Mesenchymal stem cell (in vitro differentiated cells and primary cell): ENCODE data around the gene SRP19.

ENCODE experiments used
- DNase-seq: peaks from one replicate; pipeline ENCODE4 v3.0.0-alpha.2; 2013
- H2AFZ ChIP-seq: one replicate; pipeline ENCODE4 v1.6.1; 2013; ENCODE audit warnings: low read depth, mild to moderate bottlenecking, control low read depth, inconsistent platforms, low read length, moderate library complexity
- H2AK5ac ChIP-seq: 2 replicates; pipeline ENCODE4 v1.6.1; 2013; ENCODE audit warnings: low read length, moderate library complexity, mild to moderate bottlenecking, inconsistent platforms; ENCODE audit not compliant: severe bottlenecking
- H2BK120ac ChIP-seq: one replicate; pipeline ENCODE4 v1.6.1; 2013; ENCODE audit warnings: low read depth, mild to moderate bottlenecking, inconsistent platforms, low read length, moderate library complexity
- H2BK12ac ChIP-seq, 2 experiments: one replicate each; pipeline ENCODE4 v1.6.1; 2013; ENCODE audit warnings: inconsistent platforms in 2 of 2, low read length in 2 of 2, mild to moderate bottlenecking in 2 of 2, moderate library complexity in 2 of 2, control low read depth in 1 of 2
- H2BK15ac ChIP-seq: one replicate; pipeline ENCODE4 v1.6.1; 2013; ENCODE audit warnings: mild to moderate bottlenecking, low read depth, inconsistent platforms; ENCODE audit not compliant: poor library complexity, severe bottlenecking
- H2BK5ac ChIP-seq: 2 replicates; pipeline ENCODE4 v1.6.1; 2013; ENCODE audit warnings: low read depth, mild to moderate bottlenecking, low read length, control low read depth, inconsistent platforms; ENCODE audit not compliant: poor library complexity, severe bottlenecking
- H3K14ac ChIP-seq, 2 experiments: one replicate each; pipeline ENCODE4 v1.6.1; 2013; ENCODE audit warnings: inconsistent platforms in 2 of 2, low read length in 2 of 2, control low read depth in 1 of 2, mild to moderate bottlenecking in 1 of 2, moderate library complexity in 1 of 2
- H3K18ac ChIP-seq, 2 experiments: one replicate each; pipeline ENCODE4 v1.6.1; 2013; ENCODE audit warnings: inconsistent platforms in 2 of 2, low read length in 2 of 2, control low read depth in 1 of 2, low read depth in 1 of 2, mild to moderate bottlenecking in 1 of 2
- H3K23ac ChIP-seq, 2 experiments: one replicate each; pipeline ENCODE4 v1.6.1; 2013; ENCODE audit warnings: inconsistent platforms in 2 of 2, low read length in 2 of 2, mild to moderate bottlenecking in 2 of 2, moderate library complexity in 2 of 2, control low read depth in 1 of 2
- H3K27ac ChIP-seq: 2 replicates; pipeline ENCODE4 v1.5.1; 2013; ENCODE audit warnings: mild to moderate bottlenecking, moderate library complexity, low read length, control low read depth, inconsistent platforms; ENCODE audit not compliant: poor library complexity, severe bottlenecking
- H3K27me3 ChIP-seq, 2 experiments: 2 replicates each; pipeline versions ENCODE4 v1.6.1 to v1.7.0; 2013; ENCODE audit warnings: low read length in 2 of 2, mild to moderate bottlenecking in 2 of 2, moderate library complexity in 2 of 2, control low read depth in 1 of 2, inconsistent platforms in 1 of 2; ENCODE audit not compliant: control insufficient read depth in 1 of 2, insufficient read depth in 1 of 2
- H3K36me3 ChIP-seq, 2 experiments: 2 replicates each; pipeline versions ENCODE4 v1.6.1 to v1.7.0; 2013; ENCODE audit warnings: low read length in 2 of 2, control low read depth in 1 of 2, inconsistent platforms in 1 of 2, low read depth in 1 of 2, mild to moderate bottlenecking in 1 of 2; ENCODE audit not compliant: insufficient read depth in 2 of 2, control insufficient read depth in 1 of 2
- H3K4ac ChIP-seq, 2 experiments: one replicate each; pipeline ENCODE4 v1.6.1; 2013; ENCODE audit warnings: inconsistent platforms in 2 of 2, low read length in 2 of 2, mild to moderate bottlenecking in 2 of 2, moderate library complexity in 2 of 2, control low read depth in 1 of 2, low read depth in 1 of 2
- H3K4me1 ChIP-seq: 2 replicates; pipeline ENCODE4 v1.6.1; 2013; ENCODE audit warnings: low read depth, low read length, control low read depth; ENCODE audit not compliant: control insufficient read depth, insufficient read depth
- H3K4me2 ChIP-seq: 2 replicates; pipeline ENCODE4 v1.6.1; 2013; ENCODE audit warnings: low read length, mild to moderate bottlenecking, inconsistent platforms; ENCODE audit not compliant: poor library complexity, severe bottlenecking
- H3K4me3 ChIP-seq, 2 experiments: 2 replicates each; pipeline versions ENCODE4 v1.5.1 to v1.7.0; 2013; ENCODE audit warnings: low read length in 2 of 2, mild to moderate bottlenecking in 2 of 2, control low read depth in 1 of 2, low read depth in 1 of 2; ENCODE audit not compliant: insufficient read depth in 1 of 2
- H3K79me1 ChIP-seq: replicated peaks from 2 replicates; pipeline ENCODE4 v1.6.1; 2013; ENCODE audit warnings: mild to moderate bottlenecking, control low read depth, low read length, inconsistent platforms; ENCODE audit not compliant: poor library complexity, severe bottlenecking
- H3K9ac ChIP-seq: 2 replicates; pipeline ENCODE4 v1.7.0; 2013; ENCODE audit warnings: mild to moderate bottlenecking, low read length, moderate library complexity
- H3K9me3 ChIP-seq: 2 replicates; pipeline ENCODE4 v1.7.0; 2013; ENCODE audit warnings: mild to moderate bottlenecking, low read length; ENCODE audit not compliant: control insufficient read depth
- H4K8ac ChIP-seq: one replicate; pipeline ENCODE4 v1.6.1; 2013; ENCODE audit warnings: inconsistent platforms, mild to moderate bottlenecking, low read length, moderate library complexity
- H4K91ac ChIP-seq: one replicate; pipeline ENCODE4 v1.6.1; 2013; ENCODE audit warnings: mild to moderate bottlenecking, low read length, inconsistent platforms
- WGBS: methylation state at CpG from one replicate; pipeline ENCODE4 v1.1.7; 2013; ENCODE audit warnings: mixed read lengths; 5-methylcytosine and 5-hydroxymethylcytosine counted together

Gene SRP19

DNA sequence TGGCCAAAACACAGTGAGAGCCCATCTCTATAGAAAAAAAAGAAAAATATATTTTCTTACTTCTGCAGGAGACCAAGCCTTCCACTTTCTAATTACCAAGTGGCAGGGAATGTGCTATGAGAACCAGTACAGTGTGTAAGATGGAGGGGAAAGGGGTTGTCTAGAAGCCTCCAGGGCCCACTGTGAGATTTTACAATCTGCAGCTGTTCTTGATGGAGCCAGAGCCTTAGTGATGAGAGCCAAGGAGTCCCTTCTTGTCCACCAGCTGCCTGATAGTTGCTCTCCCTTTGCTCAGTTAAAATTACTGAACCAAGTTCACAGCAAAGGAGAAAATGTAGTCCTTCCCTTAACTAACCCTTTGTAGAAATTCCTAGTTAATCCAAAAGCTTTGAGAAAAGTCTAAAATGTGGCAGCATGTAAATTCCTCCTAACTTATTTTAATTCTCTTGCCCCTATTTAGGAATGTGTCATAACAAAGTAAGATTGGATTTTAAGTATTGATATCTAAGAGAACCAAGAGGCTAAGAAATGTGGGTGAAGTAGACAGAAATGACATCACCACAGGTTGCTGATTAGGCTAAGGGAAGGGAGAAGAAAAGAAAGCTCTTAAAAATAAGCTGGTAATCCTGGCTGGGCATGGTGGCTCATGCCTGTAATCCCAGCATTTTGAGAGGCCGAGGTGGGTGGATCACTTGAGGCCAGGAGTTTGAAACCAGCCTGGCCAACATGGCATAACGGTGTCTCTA is 19.3 kb downstream of the SRP19 start:
- H3K9ac ChIP-seq: no peak overlapping the region
- no peak overlapping the region for H4K91ac ChIP-seq
- WGBS: 100% methylated on average over 2 of the region's 2 CpGs
- no peak overlapping the region for H3K4me2 ChIP-seq
- H3K27ac ChIP-seq: peak overlapping the region; percentile 27
- no peak overlapping the region for H2AFZ ChIP-seq
- H3K36me3 ChIP-seq: peaks cover 18 to 93% of the 10 kb centered on the region in 2 experiments
- H2AK5ac ChIP-seq: no peak overlapping the region
- no peak overlapping the region for H3K23ac ChIP-seq
- H2BK15ac ChIP-seq: no peak overlapping the region
- H3K14ac ChIP-seq: no peak overlapping the region
- no peak for DNase-seq
- no peaks in the 10 kb centered on the region for H3K9me3 ChIP-seq
- peaks cover 21% of the 10 kb centered on the region for H3K79me1 ChIP-seq
- H3K4me3 ChIP-seq: no peak overlapping the region
- no peak overlapping the region for H3K4ac ChIP-seq
- no peak overlapping the region for H2BK5ac ChIP-seq
- H2BK120ac ChIP-seq: no peak overlapping the region
- H2BK12ac ChIP-seq: no peak overlapping the region
- H4K8ac ChIP-seq: no peak overlapping the region
- no peaks in the 10 kb centered on the region for H3K4me1 ChIP-seq
- no peaks in the 10 kb centered on the region for H3K27me3 ChIP-seq
- no peak overlapping the region for H3K18ac ChIP-seq

DNA sequence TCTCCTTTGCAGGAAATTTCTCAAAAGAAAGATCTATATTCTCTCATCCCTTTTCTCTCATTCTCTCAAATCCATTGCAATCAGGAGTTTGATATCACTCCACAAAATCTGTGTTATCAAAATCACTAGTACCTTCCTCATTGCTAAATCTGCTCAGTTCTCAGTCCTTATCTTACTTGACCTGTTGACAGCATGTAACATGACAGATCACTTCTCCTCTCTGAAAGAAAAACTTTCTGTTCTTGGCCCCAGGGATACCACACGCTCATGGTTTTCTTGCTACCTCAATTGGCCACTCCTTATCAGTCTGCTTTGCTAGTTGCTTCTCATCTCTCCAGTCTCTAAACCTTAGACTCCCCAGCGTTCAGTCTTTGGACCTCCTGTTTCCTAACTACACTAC is 22.1 kb downstream of the SRP19 start:
- H2BK12ac ChIP-seq: no peak overlapping the region
- DNase-seq: no peak
- no peak overlapping the region for H2AFZ ChIP-seq
- no peak overlapping the region for H4K8ac ChIP-seq
- no peak overlapping the region for H3K9ac ChIP-seq
- no peak overlapping the region for H3K27ac ChIP-seq
- WGBS: 88% methylated on average over 2 of the region's 2 CpGs
- no peak overlapping the region for H2BK15ac ChIP-seq
- no peak overlapping the region for H3K4me2 ChIP-seq
- no peak overlapping the region for H3K14ac ChIP-seq
- H2AK5ac ChIP-seq: no peak overlapping the region
- no peak overlapping the region for H3K18ac ChIP-seq
- H3K4ac ChIP-seq: no peak overlapping the region
- H3K9me3 ChIP-seq: no peaks in the 10 kb centered on the region
- H4K91ac ChIP-seq: no peak overlapping the region
- no peak overlapping the region for H3K4me3 ChIP-seq
- H3K23ac ChIP-seq: no peak overlapping the region
- no peaks in the 10 kb centered on the region for H3K27me3 ChIP-seq
- H3K79me1 ChIP-seq: peaks cover 27% of the 10 kb centered on the region
- H2BK120ac ChIP-seq: no peak overlapping the region
- H3K36me3 ChIP-seq: peaks cover 23 to 92% of the 10 kb centered on the region in 2 experiments
- H3K4me1 ChIP-seq: no peaks in the 10 kb centered on the region
- no peak overlapping the region for H2BK5ac ChIP-seq

- no peak overlapping the region for H3K4ac ChIP-seq
- H2BK120ac ChIP-seq: no peak overlapping the region
- DNase-seq: no peak
- H3K79me1 ChIP-seq: peaks cover 36% of the 10 kb centered on the region
- H3K4me2 ChIP-seq: no peak overlapping the region
- H2BK5ac ChIP-seq: no peak overlapping the region
- no peak overlapping the region for H3K27ac ChIP-seq
- no peak overlapping the region for H3K9ac ChIP-seq
- no peak overlapping the region for H4K91ac ChIP-seq
- H3K14ac ChIP-seq: no peak overlapping the region
- no peaks in the 10 kb centered on the region for H3K4me1 ChIP-seq
- no peak overlapping the region for H3K4me3 ChIP-seq
- WGBS: 95% methylated on average over 3 of the region's 3 CpGs
- H2AK5ac ChIP-seq: no peak overlapping the region
- no peak overlapping the region for H2BK12ac ChIP-seq
- H3K18ac ChIP-seq: no peak overlapping the region
- H3K9me3 ChIP-seq: no peaks in the 10 kb centered on the region
- peaks cover 28 to 91% of the 10 kb centered on the region in 2 experiments for H3K36me3 ChIP-seq
- no peak overlapping the region for H2BK15ac ChIP-seq
- H3K23ac ChIP-seq: no peak overlapping the region
- H4K8ac ChIP-seq: peak overlapping the region; percentile 45
- no peak overlapping the region for H2AFZ ChIP-seq
- no peaks in the 10 kb centered on the region for H3K27me3 ChIP-seq
Observed at GRCh38 chr5:112885001-112885400, 23.9 kb downstream of the SRP19 start.

DNA sequence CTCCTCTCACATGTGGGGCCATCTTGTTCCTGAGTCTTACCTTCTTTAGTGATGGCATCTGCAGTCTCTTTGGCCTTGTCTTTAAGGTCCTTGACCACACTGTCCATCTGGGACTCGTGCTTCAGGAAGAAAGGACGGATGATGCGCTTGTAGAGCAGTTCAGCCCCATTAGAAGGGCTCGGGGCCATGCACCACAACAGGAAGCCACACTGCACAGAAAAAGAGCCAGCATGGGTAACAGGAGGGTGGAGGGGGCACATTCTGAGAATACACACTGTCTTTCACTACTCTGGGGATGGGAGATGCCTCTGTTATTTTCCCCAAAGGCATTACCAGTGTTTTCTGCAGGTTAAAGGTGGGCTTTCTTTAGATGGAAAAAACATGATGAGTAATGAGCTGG is 25.9 kb downstream of the SRP19 start:
- H3K36me3 ChIP-seq: peaks cover 25 to 80% of the 10 kb centered on the region in 2 experiments
- no peaks in the 10 kb centered on the region for H3K4me1 ChIP-seq
- no peak overlapping the region for H3K18ac ChIP-seq
- WGBS: 100% methylated on average over 4 of the region's 4 CpGs
- H3K9me3 ChIP-seq: no peaks in the 10 kb centered on the region
- peaks cover 37% of the 10 kb centered on the region for H3K79me1 ChIP-seq
- DNase-seq: no peak
- no peak overlapping the region for H2BK15ac ChIP-seq
- H2AK5ac ChIP-seq: no peak overlapping the region
- H3K4me2 ChIP-seq: no peak overlapping the region
- no peak overlapping the region for H2AFZ ChIP-seq
- H4K91ac ChIP-seq: no peak overlapping the region
- no peak overlapping the region for H3K23ac ChIP-seq
- no peak overlapping the region for H2BK120ac ChIP-seq
- no peak overlapping the region for H3K27ac ChIP-seq
- H2BK5ac ChIP-seq: no peak overlapping the region
- H3K14ac ChIP-seq: no peak overlapping the region
- no peak overlapping the region for H3K9ac ChIP-seq
- no peak overlapping the region for H4K8ac ChIP-seq
- no peak overlapping the region for H3K4me3 ChIP-seq
- H3K4ac ChIP-seq: no peak overlapping the region
- no peaks in the 10 kb centered on the region for H3K27me3 ChIP-seq
- no peak overlapping the region for H2BK12ac ChIP-seq
